A549 (cell line): Measurements from ENCODE around the gene DCAF11.

ENCODE experiments used
- CHD2 ChIP-seq: fragments of 150-350 bp; IDR thresholded peaks from 2 replicates; pipeline ENCODE4 v1.6.1; 2014; ENCODE audit warnings: low read length; ENCODE audit not compliant: partially characterized antibody
- TF ChIP-seq, protein P1 (sequence below): fragments of 150-350 bp; IDR thresholded peaks from 2 replicates; pipeline ENCODE4 v1.6.1; 2014; ENCODE audit warnings: low read depth, mild to moderate bottlenecking, low read length
- TF ChIP-seq, protein P2 (sequence below): fragments of 200-600 bp; sonication (generic); IDR thresholded peaks from 2 replicates; pipeline ENCODE4 v1.6.1; 2016; ENCODE audit warnings: antibody characterized with exemption, mild to moderate bottlenecking, moderate library complexity
- TF ChIP-seq, protein P3 (sequence below): fragments of >200 bp; sonication (Bioruptor Twin); formaldehyde crosslinking; IDR thresholded peaks from 3 replicates; pipeline ENCODE4 v1.5.1; 2016

DNA sequence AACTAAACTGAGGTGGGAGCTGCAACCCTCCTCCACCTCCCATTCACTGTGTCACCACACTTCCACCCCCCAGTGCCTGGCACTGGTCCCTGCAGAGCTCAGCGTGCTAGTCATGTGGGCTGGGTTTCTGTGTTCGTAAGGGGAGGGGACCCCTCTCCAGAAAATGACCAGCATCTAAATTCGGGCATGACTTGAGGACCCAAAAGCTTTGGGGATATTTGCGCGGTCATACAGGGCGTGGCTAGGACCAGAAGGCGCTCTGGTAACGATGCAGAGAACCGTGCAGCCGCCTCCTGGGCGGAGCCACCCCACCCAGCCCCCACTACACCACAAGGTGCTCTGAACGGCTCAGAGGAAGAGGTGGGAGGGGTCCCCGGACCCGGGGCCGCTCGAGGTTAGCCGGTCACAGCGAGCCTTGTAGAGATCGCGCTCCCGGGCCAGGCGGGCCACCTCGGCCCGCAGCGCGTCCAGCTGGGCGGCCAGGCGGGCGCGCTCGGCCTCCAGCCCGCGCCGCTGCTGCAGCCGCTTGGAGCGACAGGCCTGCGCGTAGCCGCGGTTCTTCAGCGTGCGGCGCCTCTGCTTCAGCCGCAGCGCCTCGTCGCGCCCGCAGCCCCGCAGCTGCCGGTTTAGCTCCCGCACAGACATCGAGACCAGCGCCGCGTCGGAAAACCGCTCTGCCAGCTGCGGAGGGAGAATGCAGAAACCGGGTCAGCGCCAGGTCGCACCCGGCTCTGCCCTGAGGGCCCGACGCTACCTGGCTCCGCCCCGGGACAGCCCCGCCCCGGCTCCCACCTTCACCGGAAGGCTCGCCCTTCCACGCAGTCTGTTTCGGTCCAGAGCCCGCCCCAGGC lies 33.5 kb upstream of the DCAF11 start:
- TF ChIP-seq, protein P1, sequence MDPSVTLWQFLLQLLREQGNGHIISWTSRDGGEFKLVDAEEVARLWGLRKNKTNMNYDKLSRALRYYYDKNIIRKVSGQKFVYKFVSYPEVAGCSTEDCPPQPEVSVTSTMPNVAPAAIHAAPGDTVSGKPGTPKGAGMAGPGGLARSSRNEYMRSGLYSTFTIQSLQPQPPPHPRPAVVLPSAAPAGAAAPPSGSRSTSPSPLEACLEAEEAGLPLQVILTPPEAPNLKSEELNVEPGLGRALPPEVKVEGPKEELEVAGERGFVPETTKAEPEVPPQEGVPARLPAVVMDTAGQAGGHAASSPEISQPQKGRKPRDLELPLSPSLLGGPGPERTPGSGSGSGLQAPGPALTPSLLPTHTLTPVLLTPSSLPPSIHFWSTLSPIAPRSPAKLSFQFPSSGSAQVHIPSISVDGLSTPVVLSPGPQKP, result no peak
- TF ChIP-seq, protein P2, sequence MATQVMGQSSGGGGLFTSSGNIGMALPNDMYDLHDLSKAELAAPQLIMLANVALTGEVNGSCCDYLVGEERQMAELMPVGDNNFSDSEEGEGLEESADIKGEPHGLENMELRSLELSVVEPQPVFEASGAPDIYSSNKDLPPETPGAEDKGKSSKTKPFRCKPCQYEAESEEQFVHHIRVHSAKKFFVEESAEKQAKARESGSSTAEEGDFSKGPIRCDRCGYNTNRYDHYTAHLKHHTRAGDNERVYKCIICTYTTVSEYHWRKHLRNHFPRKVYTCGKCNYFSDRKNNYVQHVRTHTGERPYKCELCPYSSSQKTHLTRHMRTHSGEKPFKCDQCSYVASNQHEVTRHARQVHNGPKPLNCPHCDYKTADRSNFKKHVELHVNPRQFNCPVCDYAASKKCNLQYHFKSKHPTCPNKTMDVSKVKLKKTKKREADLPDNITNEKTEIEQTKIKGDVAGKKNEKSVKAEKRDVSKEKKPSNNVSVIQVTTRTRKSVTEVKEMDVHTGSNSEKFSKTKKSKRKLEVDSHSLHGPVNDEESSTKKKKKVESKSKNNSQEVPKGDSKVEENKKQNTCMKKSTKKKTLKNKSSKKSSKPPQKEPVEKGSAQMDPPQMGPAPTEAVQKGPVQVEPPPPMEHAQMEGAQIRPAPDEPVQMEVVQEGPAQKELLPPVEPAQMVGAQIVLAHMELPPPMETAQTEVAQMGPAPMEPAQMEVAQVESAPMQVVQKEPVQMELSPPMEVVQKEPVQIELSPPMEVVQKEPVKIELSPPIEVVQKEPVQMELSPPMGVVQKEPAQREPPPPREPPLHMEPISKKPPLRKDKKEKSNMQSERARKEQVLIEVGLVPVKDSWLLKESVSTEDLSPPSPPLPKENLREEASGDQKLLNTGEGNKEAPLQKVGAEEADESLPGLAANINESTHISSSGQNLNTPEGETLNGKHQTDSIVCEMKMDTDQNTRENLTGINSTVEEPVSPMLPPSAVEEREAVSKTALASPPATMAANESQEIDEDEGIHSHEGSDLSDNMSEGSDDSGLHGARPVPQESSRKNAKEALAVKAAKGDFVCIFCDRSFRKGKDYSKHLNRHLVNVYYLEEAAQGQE, result no peak
- TF ChIP-seq, protein P3, sequence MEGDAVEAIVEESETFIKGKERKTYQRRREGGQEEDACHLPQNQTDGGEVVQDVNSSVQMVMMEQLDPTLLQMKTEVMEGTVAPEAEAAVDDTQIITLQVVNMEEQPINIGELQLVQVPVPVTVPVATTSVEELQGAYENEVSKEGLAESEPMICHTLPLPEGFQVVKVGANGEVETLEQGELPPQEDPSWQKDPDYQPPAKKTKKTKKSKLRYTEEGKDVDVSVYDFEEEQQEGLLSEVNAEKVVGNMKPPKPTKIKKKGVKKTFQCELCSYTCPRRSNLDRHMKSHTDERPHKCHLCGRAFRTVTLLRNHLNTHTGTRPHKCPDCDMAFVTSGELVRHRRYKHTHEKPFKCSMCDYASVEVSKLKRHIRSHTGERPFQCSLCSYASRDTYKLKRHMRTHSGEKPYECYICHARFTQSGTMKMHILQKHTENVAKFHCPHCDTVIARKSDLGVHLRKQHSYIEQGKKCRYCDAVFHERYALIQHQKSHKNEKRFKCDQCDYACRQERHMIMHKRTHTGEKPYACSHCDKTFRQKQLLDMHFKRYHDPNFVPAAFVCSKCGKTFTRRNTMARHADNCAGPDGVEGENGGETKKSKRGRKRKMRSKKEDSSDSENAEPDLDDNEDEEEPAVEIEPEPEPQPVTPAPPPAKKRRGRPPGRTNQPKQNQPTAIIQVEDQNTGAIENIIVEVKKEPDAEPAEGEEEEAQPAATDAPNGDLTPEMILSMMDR, result no peak
- no peak for TF ChIP-seq CHD2
